IgD-negative memory B cell (primary cell): ENCODE data around the gene DOK3. TPM values are rescaled to one million over a fixed set of nuclear protein-coding genes. Genes with fewer than 3 reads are reported as not detected.
A peak's percentile ranks its signal among the peaks of the same experiment; 100 is the strongest.
"Not testable (repeated sequence)": the region's sequence is repeated elsewhere in the genome, so short reads cannot be mapped to it uniquely, and the experiment has no call there.

Experiments
- H3K27ac Mint-ChIP-seq, 3 donors: one replicate each; pipeline ENCODE4 v1.8.0; 2020 to 2022; ENCODE audit warnings: mild to moderate bottlenecking in 3 of 3, mixed read lengths in 3 of 3, moderate library complexity in 1 of 3
- H3K27me3 Mint-ChIP-seq: one replicate; pipeline ENCODE4 v1.8.0; 2021; ENCODE audit warnings: mixed read lengths
- H3K36me3 Mint-ChIP-seq: one replicate; pipeline ENCODE4 v1.8.0; 2020; ENCODE audit warnings: mild to moderate bottlenecking, mixed read lengths
- H3K4me1 Mint-ChIP-seq, 3 donors: one replicate each; pipeline ENCODE4 v1.8.0; 2020 to 2022; ENCODE audit warnings: mixed read lengths in 3 of 3, mild to moderate bottlenecking in 1 of 3
- H3K4me3 Mint-ChIP-seq, 4 donors: one replicate each; pipeline ENCODE4 v1.8.0; 2020 to 2022; ENCODE audit warnings: mild to moderate bottlenecking in 4 of 4, mixed read lengths in 4 of 4, moderate library complexity in 3 of 4
- H3K9me3 Mint-ChIP-seq, 3 donors: one replicate each; pipeline ENCODE4 v1.8.0; 2020 to 2021; ENCODE audit warnings: mixed read lengths in 3 of 3, mild to moderate bottlenecking in 1 of 3
- polyA plus RNA-seq: library from polyadenylated mRNA; unstranded; fragments of 300-500 nt; fragmentation: Illumina TruSeq; gene quantifications from one replicate; pipeline ENCODE4 v1.2.3, GENCODE V29; 2021

Gene DOK3
- polyA plus RNA-seq, 1 donor from 2014 or later: 154 TPM

GRCh38 chr5:177491983-177492746 lies 17.5 kb downstream of the DOK3 start:
- Mint-ChIP-seq H3K27ac (no peak overlapping the region), H3K36me3 (peaks cover 4% of the 10 kb centered on the region), H3K9me3 (no peaks in the 10 kb centered on the region), H3K4me3 (no peak overlapping the region), H3K27me3 (no peaks in the 10 kb centered on the region), H3K4me1 (peaks cover 5 to 28% (median 12%) of the 10 kb centered on the region in 3 donors)

- H3K4me3 Mint-ChIP-seq: no peak overlapping the region
- no peaks in the 10 kb centered on the region for H3K9me3 Mint-ChIP-seq
- H3K27me3 Mint-ChIP-seq: no peaks in the 10 kb centered on the region
- peak overlapping the region in 1 of 3 donors; percentile 39 for H3K27ac Mint-ChIP-seq
- H3K36me3 Mint-ChIP-seq: peaks cover 4% of the 10 kb centered on the region
- H3K4me1 Mint-ChIP-seq: peaks cover 5 to 28% (median 12%) of the 10 kb centered on the region in 3 donors
Observed at GRCh38 chr5:177491429-177491945, 18.1 kb downstream of the DOK3 start.

GRCh38 chr5:177490992-177491391 lies 18.6 kb downstream of the DOK3 start:
- no peaks in the 10 kb centered on the region for H3K9me3 Mint-ChIP-seq
- H3K4me1 Mint-ChIP-seq: peaks cover 5 to 25% (median 12%) of the 10 kb centered on the region in 3 donors
- no peaks in the 10 kb centered on the region for H3K27me3 Mint-ChIP-seq
- H3K4me3 Mint-ChIP-seq: no peak overlapping the region
- H3K27ac Mint-ChIP-seq: peak overlapping the region in 2 of 3 donors; percentile 39 to 71
- peaks cover 4% of the 10 kb centered on the region for H3K36me3 Mint-ChIP-seq

- Mint-ChIP-seq H3K27me3 (no peaks in the 10 kb centered on the region), H3K27ac (peak overlapping the region in 1 of 3 donors; percentile 71), H3K4me3 (peak overlapping the region in 1 of 4 donors; percentile 26), H3K4me1 (peaks cover 5 to 21% (median 12%) of the 10 kb centered on the region in 3 donors), H3K9me3 (no peaks in the 10 kb centered on the region), H3K36me3 (peaks cover 4% of the 10 kb centered on the region)
Observed at GRCh38 chr5:177490311-177490991, 19.2 kb downstream of the DOK3 start.

GRCh38 chr5:177489119-177489716 lies 20.4 kb downstream of the DOK3 start:
- Mint-ChIP-seq H3K4me3 (peak overlapping the region in 1 of 4 donors; percentile 9), H3K4me1 (peaks cover 4 to 17% (median 12%) of the 10 kb centered on the region in 3 donors), H3K9me3 (no peaks in the 10 kb centered on the region), H3K27ac (no peak overlapping the region), H3K36me3 (peaks cover 4% of the 10 kb centered on the region), H3K27me3 (no peaks in the 10 kb centered on the region)

- Mint-ChIP-seq H3K4me3 (no peak overlapping the region), H3K27me3 (no peaks in the 10 kb centered on the region), H3K9me3 (no peaks in the 10 kb centered on the region), H3K27ac (no peak overlapping the region), H3K4me1 (peaks cover 0 to 11% (median 5%) of the 10 kb centered on the region in 3 donors), H3K36me3 (peaks cover 4% of the 10 kb centered on the region)
Observed at GRCh38 chr5:177487975-177488374, 21.7 kb downstream of the DOK3 start.

- Mint-ChIP-seq H3K4me3 (no peak overlapping the region), H3K9me3 (no peaks in the 10 kb centered on the region), H3K27me3 (no peaks in the 10 kb centered on the region), H3K36me3 (no peaks in the 10 kb centered on the region), H3K4me1 (peaks cover 0 to 7% (median 2%) of the 10 kb centered on the region in 3 donors), H3K27ac (no peak overlapping the region)
Observed at GRCh38 chr5:177487144-177487543, 22.5 kb downstream of the DOK3 start.

- Mint-ChIP-seq H3K4me1 (peaks cover 0 to 7% (median 2%) of the 10 kb centered on the region in 3 donors), H3K27me3 (no peaks in the 10 kb centered on the region), H3K27ac (no peak overlapping the region)
Observed at GRCh38 chr5:177486256-177486655, 23.4 kb downstream of the DOK3 start.

GRCh38 chr5:177485753-177486152 lies 23.9 kb downstream of the DOK3 start:
- not testable (repeated sequence) for H3K9me3 Mint-ChIP-seq, H3K4me3 Mint-ChIP-seq, H3K27ac Mint-ChIP-seq, H3K27me3 Mint-ChIP-seq, H3K4me1 Mint-ChIP-seq, H3K36me3 Mint-ChIP-seq

More at GRCh38 chr5:177486256-177486655, 23.4 kb downstream of the DOK3 start:
- H3K36me3 Mint-ChIP-seq: no peaks in the 10 kb centered on the region
- no peak overlapping the region for H3K4me3 Mint-ChIP-seq
- H3K9me3 Mint-ChIP-seq: no peaks in the 10 kb centered on the region

GRCh38 chr5:177484902-177485549 lies 24.6 kb downstream of the DOK3 start:
- Mint-ChIP-seq H3K27me3 (no peaks in the 10 kb centered on the region), H3K4me3 (no peak overlapping the region), H3K9me3 (no peaks in the 10 kb centered on the region), H3K4me1 (peaks cover under 1 to 2% (median 1%) of the 10 kb centered on the region in 3 donors), H3K36me3 (no peaks in the 10 kb centered on the region), H3K27ac (no peak overlapping the region)

GRCh38 chr5:177483994-177484901 lies 25.4 kb downstream of the DOK3 start:
- Mint-ChIP-seq H3K4me1 (peaks cover 3 to 7% (median 5%) of the 10 kb centered on the region in 3 donors), H3K27ac (no peak overlapping the region), H3K36me3 (no peaks in the 10 kb centered on the region), H3K27me3 (no peaks in the 10 kb centered on the region), H3K4me3 (no peak overlapping the region), H3K9me3 (no peaks in the 10 kb centered on the region)

- H3K4me3 Mint-ChIP-seq: no peak overlapping the region
- no peaks in the 10 kb centered on the region for H3K9me3 Mint-ChIP-seq
- H3K36me3 Mint-ChIP-seq: no peaks in the 10 kb centered on the region
- peaks cover 5 to 13% (median 8%) of the 10 kb centered on the region in 3 donors for H3K4me1 Mint-ChIP-seq
- no peaks in the 10 kb centered on the region for H3K27me3 Mint-ChIP-seq
- H3K27ac Mint-ChIP-seq: no peak overlapping the region
Observed at GRCh38 chr5:177483042-177483441, 26.6 kb downstream of the DOK3 start.

GRCh38 chr5:177482359-177482795 lies 27.2 kb downstream of the DOK3 start:
- no peaks in the 10 kb centered on the region for H3K36me3 Mint-ChIP-seq
- no peak overlapping the region for H3K27ac Mint-ChIP-seq
- no peaks in the 10 kb centered on the region for H3K9me3 Mint-ChIP-seq
- H3K4me1 Mint-ChIP-seq: peaks cover 5 to 13% (median 8%) of the 10 kb centered on the region in 3 donors
- no peaks in the 10 kb centered on the region for H3K27me3 Mint-ChIP-seq
- no peak overlapping the region for H3K4me3 Mint-ChIP-seq

- H3K4me3 Mint-ChIP-seq: no peak overlapping the region
- no peaks in the 10 kb centered on the region for H3K36me3 Mint-ChIP-seq
- H3K27me3 Mint-ChIP-seq: no peaks in the 10 kb centered on the region
- no peaks in the 10 kb centered on the region for H3K9me3 Mint-ChIP-seq
- H3K27ac Mint-ChIP-seq: no peak overlapping the region
- H3K4me1 Mint-ChIP-seq: peaks cover 5 to 13% (median 11%) of the 10 kb centered on the region in 3 donors
Observed at GRCh38 chr5:177479774-177480173, 29.9 kb downstream of the DOK3 start.
